Stimulated activated naive CD8-positive, alpha-beta T cell treated with anti-CD3 and anti-CD28 coated beads, Interleukin-15, Interleukin-2, amounts not matched to agents 100 ng/mL and 50 ng/mL, for 24 hours (primary cell): ENCODE results near the gene GGCX.

Source experiments
- H3K27ac Mint-ChIP-seq: one replicate; pipeline ENCODE4 v1.8.0; 2021; ENCODE audit warnings: mild to moderate bottlenecking, mixed read lengths
- H3K27me3 Mint-ChIP-seq: one replicate; pipeline ENCODE4 v1.8.0; 2021; ENCODE audit warnings: mixed read lengths
- H3K36me3 Mint-ChIP-seq: one replicate; pipeline ENCODE4 v1.8.0; 2021; ENCODE audit warnings: low read depth, mixed read lengths
- H3K4me1 Mint-ChIP-seq: one replicate; pipeline ENCODE4 v1.8.0; 2021; ENCODE audit warnings: low read depth, mixed read lengths
- H3K4me3 Mint-ChIP-seq: one replicate; pipeline ENCODE4 v1.8.0; 2021; ENCODE audit warnings: mild to moderate bottlenecking, mixed read lengths
- H3K9me3 Mint-ChIP-seq: one replicate; pipeline ENCODE4 v1.8.0; 2021; ENCODE audit warnings: mixed read lengths

GGCX gene

GRCh38 chr2:85504778-85505261, 56.5 kb downstream of the GGCX start:
- H3K36me3 Mint-ChIP-seq: no peaks in the 10 kb centered on the region
- H3K27ac Mint-ChIP-seq: no peak overlapping the region
- H3K4me3 Mint-ChIP-seq: no peak overlapping the region
- peaks cover 4% of the 10 kb centered on the region for H3K4me1 Mint-ChIP-seq
- H3K9me3 Mint-ChIP-seq: no peaks in the 10 kb centered on the region
- H3K27me3 Mint-ChIP-seq: no peaks in the 10 kb centered on the region

- Mint-ChIP-seq H3K27ac (no peak overlapping the region), H3K9me3 (no peaks in the 10 kb centered on the region), H3K4me1 (peaks cover 4% of the 10 kb centered on the region), H3K36me3 (no peaks in the 10 kb centered on the region), H3K4me3 (no peak overlapping the region), H3K27me3 (no peaks in the 10 kb centered on the region)
Observed at GRCh38 chr2:85503851-85504777, 57.2 kb downstream of the GGCX start.

GRCh38 chr2:85503168-85503850, 58.0 kb downstream of the GGCX start:
- H3K36me3 Mint-ChIP-seq: no peaks in the 10 kb centered on the region
- H3K4me3 Mint-ChIP-seq: no peak overlapping the region
- no peak overlapping the region for H3K27ac Mint-ChIP-seq
- peaks cover 4% of the 10 kb centered on the region for H3K4me1 Mint-ChIP-seq
- H3K9me3 Mint-ChIP-seq: no peaks in the 10 kb centered on the region
- H3K27me3 Mint-ChIP-seq: no peaks in the 10 kb centered on the region

- H3K4me1 Mint-ChIP-seq: peaks cover 4% of the 10 kb centered on the region
- no peaks in the 10 kb centered on the region for H3K36me3 Mint-ChIP-seq
Observed at GRCh38 chr2:85502720-85503119, 58.6 kb downstream of the GGCX start.

GRCh38 chr2:85501248-85501647, 60.0 kb downstream of the GGCX start:
- Mint-ChIP-seq H3K4me3 (no peak overlapping the region), H3K9me3 (no peaks in the 10 kb centered on the region), H3K27me3 (no peaks in the 10 kb centered on the region), H3K27ac (no peak overlapping the region), H3K4me1 (peaks cover 4% of the 10 kb centered on the region), H3K36me3 (no peaks in the 10 kb centered on the region)

More at GRCh38 chr2:85502720-85503119, 58.6 kb downstream of the GGCX start:
- H3K4me3 Mint-ChIP-seq: no peak overlapping the region
- H3K9me3 Mint-ChIP-seq: no peaks in the 10 kb centered on the region
- no peak overlapping the region for H3K27ac Mint-ChIP-seq
- H3K27me3 Mint-ChIP-seq: no peaks in the 10 kb centered on the region

- Mint-ChIP-seq H3K27ac (no peak overlapping the region), H3K4me3 (no peak overlapping the region), H3K4me1 (peaks cover 4% of the 10 kb centered on the region), H3K27me3 (no peaks in the 10 kb centered on the region), H3K9me3 (no peaks in the 10 kb centered on the region), H3K36me3 (no peaks in the 10 kb centered on the region)
Observed at GRCh38 chr2:85497944-85498630, 63.2 kb downstream of the GGCX start.

- no peaks in the 10 kb centered on the region for H3K27me3 Mint-ChIP-seq
- no peak overlapping the region for H3K4me3 Mint-ChIP-seq
- no peak overlapping the region for H3K27ac Mint-ChIP-seq
- H3K9me3 Mint-ChIP-seq: no peaks in the 10 kb centered on the region
- H3K4me1 Mint-ChIP-seq: peaks cover 4% of the 10 kb centered on the region
- H3K36me3 Mint-ChIP-seq: no peaks in the 10 kb centered on the region
Observed at GRCh38 chr2:85496436-85496835, 64.9 kb downstream of the GGCX start.
